Measurements from ENCODE around the gene SSBP3.

Gene SSBP3

DNA sequence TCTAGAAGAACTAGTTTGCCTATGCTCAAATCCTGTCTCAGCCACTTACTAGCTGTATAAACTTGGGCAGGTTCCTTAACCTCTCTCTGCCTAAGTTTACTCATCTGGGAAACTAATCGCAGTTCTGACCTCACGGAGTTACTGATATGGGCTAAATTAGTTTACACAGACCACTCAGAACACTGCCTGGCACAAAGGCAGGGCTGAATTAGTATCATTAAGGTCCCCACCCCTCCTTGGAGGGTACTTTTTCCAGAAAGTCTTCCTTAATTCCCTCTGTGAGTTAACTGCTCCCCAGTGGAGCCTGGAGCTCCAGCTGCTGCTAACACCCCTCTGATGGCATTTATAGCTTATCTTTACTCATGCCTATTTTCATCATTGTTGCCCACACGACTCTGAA is 40.3 kb downstream of the SSBP3 start:
- no peak for DNase-seq (ENCODE audit: low spot score)
- TF ChIP-seq, protein P1, sequence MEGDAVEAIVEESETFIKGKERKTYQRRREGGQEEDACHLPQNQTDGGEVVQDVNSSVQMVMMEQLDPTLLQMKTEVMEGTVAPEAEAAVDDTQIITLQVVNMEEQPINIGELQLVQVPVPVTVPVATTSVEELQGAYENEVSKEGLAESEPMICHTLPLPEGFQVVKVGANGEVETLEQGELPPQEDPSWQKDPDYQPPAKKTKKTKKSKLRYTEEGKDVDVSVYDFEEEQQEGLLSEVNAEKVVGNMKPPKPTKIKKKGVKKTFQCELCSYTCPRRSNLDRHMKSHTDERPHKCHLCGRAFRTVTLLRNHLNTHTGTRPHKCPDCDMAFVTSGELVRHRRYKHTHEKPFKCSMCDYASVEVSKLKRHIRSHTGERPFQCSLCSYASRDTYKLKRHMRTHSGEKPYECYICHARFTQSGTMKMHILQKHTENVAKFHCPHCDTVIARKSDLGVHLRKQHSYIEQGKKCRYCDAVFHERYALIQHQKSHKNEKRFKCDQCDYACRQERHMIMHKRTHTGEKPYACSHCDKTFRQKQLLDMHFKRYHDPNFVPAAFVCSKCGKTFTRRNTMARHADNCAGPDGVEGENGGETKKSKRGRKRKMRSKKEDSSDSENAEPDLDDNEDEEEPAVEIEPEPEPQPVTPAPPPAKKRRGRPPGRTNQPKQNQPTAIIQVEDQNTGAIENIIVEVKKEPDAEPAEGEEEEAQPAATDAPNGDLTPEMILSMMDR (IDR thresholded peaks at IDR 0.05; ENCODE audit: extremely low read depth, missing control alignments): no peak

GRCh38 chr1:54365398-54365797 is 40.8 kb downstream of the SSBP3 start:
- DNase-seq (ENCODE audit: low spot score): no peak
- TF ChIP-seq, protein P1 (IDR thresholded peaks at IDR 0.05; ENCODE audit: extremely low read depth, missing control alignments): no peak

DNA sequence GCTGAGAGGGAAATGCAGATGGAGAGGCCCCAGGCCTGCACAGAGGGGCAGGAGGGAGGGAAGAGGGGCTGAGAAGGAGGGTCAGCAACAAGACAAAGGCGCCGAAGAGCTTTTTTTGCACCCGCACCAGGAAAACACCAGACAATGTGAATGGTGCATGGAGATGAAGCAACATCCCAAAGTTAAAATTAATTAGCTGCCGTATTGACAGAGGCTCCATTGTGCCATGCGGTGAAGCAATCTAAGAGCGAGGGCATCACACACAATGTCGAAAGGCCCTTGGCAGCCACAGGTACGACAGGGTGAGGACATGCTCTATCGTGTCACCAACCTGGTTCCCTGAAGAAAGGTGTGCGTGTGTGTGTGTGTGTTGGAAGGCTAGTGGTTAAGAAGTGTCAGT is 41.2 kb downstream of the SSBP3 start:
- TF ChIP-seq, protein P1 (IDR thresholded peaks at IDR 0.05; ENCODE audit: extremely low read depth, missing control alignments): no peak

DNA sequence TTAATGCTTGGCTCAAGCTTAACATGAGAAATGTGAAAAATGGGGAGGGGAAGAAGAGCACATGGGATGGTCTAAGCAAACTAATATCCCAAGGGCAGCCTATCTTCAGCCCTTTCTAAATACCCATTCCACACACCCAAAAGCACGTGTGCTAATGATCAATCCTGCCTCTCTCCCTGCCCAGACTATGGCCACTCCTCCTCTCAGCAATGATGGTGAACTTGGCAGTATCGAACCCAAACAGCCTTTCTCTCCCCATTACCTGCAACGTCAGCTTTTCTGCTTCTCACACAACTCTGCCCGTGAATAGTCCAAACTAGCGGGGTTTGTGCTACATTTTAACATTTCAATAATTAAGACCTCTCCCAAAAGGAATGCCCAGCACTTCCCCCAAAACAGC is 41.6 kb downstream of the SSBP3 start:
- TF ChIP-seq, protein P1 (IDR thresholded peaks at IDR 0.05; ENCODE audit: extremely low read depth, missing control alignments): no peak
- DNase-seq (ENCODE audit: low spot score): no peak

More for the DNA sequence above, 41.2 kb downstream of the SSBP3 start:
- DNase-seq (ENCODE audit: low spot score): no peak

DNA sequence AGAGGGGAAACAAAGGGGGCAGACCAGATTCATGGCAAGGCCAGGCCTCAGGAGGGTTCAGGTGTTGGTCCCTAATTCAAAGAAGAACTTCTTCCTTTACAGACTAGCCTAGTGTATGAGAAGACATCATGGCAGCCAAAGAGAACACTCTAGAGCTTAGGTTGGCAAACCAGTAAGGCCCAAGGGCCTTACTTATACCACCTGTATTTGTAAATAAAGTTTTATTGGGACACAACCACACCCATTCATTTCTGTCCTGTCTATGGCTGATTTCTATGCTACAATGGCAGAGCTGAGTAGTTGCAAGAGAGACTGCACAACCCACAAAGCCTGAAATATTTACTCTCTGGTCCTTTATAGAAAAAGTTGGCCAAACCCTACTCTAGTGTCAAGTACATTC is 42.3 kb downstream of the SSBP3 start:
- TF ChIP-seq, protein P1 (IDR thresholded peaks at IDR 0.05; ENCODE audit: extremely low read depth, missing control alignments): no peak
- no peak for DNase-seq (ENCODE audit: low spot score)

- DNase-seq (ENCODE audit: low spot score): no peak
- TF ChIP-seq, protein P1 (IDR thresholded peaks at IDR 0.05; ENCODE audit: extremely low read depth, missing control alignments): no peak
Observed at GRCh38 chr1:54362881-54363340, 43.3 kb downstream of the SSBP3 start.

DNA sequence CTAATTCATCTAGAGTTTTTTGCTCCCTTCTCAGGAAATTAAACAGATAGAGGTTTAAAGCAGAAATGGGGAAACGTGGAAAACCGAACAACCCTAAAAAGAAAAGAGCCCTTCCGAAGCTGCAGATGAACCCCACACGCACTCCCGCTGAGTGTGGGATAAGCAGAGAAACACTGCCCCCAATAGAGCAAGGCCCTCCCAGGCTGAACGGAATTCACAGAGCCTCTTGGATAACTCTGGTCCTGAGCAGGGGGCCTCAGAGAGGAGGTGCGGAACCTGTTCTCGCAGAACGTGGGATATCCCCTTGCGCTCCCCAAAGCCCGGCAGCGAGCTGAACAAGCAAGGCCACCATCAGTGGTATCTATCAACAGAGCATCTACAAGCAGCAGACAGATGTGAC is 44.9 kb downstream of the SSBP3 start:
- TF ChIP-seq, protein P1 (IDR thresholded peaks at IDR 0.05; ENCODE audit: extremely low read depth, missing control alignments): no peak
- no peak for DNase-seq (ENCODE audit: low spot score)
